DMS79 (cell line): ENCODE results near the gene MAST2.
"Not testable (repeated sequence)": the region's sequence is repeated elsewhere in the genome, so short reads cannot be mapped to it uniquely, and the experiment has no call there.

Experiments used
- DNase-seq: peaks from one replicate; lab custom pipeline; 2025; lab: John Stamatoyannopoulos, UW

Gene MAST2

GRCh38 chr1:45938029-45938428, 134.6 kb downstream of the MAST2 start:
- DNase-seq, result no peak

GRCh38 chr1:45942411-45942810, 139.0 kb downstream of the MAST2 start:
- DNase-seq, result no peak

GRCh38 chr1:45943185-45943584, 139.8 kb downstream of the MAST2 start:
- DNase-seq, result no peak

DNA sequence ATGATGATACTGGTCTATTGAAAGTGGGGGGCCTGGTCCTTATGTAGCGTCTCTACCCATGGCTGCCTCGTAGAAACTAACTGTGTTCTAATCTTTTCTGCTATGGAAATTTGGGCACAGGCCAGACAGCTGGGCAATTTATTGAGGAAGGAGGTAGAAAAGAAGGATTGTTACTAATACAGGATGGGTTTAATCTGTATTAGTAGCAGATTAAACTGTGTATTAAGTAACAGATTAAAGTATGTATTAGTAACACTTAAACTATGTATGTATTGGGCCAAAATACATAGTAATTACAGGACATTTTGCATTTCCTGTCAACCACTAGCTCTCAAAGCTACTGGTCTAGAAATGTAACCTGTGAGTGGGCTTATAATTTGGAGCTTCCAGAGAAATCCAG, 142.0 kb downstream of the MAST2 start:
- no peak for DNase-seq

GRCh38 chr1:45949462-45949861, 146.1 kb downstream of the MAST2 start:
- DNase-seq, result not testable (repeated sequence)

DNA sequence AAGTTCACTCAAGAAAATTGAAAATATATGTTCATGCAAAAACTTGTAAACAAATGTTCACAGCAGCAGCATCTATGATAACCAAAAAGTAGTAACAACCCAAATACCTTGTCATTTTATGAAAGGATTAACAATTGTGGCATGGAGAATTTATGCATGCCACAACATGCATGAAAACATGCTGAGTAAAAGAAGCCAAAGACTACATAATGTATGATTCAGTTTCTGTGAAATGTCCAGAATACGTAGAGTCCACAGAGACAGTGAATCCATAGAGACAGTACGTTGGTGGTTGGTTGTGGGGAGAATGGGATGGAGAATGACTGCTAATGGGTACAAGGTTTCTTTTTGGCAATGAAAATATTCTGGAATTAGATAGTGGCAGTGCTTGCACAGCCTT, 148.7 kb downstream of the MAST2 start:
- DNase-seq, result no peak

- DNase-seq, result no peak
These were observed 150.8 kb downstream of the MAST2 start for GRCh38 chr1:45953934-45954847.

- DNase-seq, result no peak
These were observed 154.3 kb downstream of the MAST2 start for GRCh38 chr1:45957684-45958083.

DNA sequence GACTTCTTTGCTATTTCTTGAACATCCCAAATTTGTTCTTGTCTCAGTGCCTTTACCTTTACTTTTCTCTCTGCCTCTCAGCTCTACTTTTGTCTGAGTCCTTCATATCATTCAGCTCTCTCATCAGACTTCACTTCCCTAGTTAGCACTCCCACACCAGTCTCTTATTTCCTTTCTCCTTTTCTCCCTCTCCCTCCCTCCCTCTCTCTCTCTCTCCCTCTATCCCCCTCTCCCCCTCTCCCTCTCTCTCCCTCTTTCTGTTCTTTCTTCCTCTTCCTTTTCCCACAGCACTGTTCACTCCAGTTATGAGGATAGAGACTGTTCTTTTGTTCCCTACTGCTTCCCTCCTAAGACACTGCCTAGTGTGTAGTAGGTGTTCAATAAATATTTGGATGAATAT, 154.9 kb downstream of the MAST2 start:
- DNase-seq, result no peak

DNA sequence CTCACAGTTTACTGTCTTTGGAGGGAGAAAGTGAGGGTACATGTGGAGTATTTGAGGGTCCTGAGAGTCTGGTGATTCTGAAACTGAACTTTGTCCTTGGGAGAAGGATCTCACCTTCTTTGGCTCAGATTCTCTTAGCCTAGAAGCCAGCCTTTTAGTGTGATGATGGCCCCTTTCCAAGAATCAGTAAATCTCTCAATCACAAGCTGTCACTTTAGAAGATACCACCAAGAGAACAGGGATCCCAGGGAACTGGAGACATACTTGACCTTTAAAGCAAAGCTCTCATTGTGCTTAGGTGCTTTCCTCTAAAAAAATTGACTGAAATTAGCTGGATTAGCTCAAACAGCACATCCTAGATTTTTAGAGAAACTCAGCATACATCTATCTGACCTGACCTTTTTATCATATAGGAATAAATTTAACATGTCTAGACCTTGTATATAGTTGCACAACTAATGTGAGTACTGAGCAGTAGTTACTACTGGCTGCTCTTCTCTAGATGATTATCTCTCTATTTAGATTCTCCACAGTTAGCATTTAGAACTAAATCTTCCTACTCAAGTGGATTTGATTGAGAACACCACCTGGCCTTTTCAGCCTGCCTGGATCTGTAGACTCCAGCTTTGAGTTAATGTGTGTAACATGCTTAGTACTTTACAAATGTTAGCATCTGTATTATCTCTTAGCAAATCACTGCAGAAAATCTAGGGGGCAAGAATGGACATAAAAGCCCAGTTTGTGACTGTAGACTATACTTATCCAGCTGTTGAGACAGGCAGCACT, 157.7 kb downstream of the MAST2 start:
- no peak for DNase-seq

DNA sequence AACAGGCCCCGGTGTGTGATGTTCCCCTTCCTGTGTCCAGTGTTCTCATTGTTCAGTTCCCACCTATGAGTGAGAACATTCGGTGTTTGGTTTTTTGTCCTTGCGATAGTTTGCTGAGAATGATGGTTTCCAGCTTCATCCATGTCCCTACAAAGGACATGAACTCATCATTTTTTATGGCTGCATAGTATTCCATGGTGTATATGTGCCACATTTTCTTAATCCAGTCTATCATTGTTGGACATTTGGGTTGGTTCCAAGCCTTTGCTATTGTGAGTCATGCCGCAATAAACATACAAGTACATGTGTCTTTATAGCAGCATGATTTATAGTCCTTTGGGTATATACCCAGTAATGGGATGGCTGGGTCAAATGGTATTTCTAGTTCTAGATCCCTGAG, 158.5 kb downstream of the MAST2 start:
- not testable (repeated sequence) for DNase-seq

GRCh38 chr1:45968941-45969666, 165.7 kb downstream of the MAST2 start:
- DNase-seq, result no peak

- no peak for DNase-seq
These were observed 166.5 kb downstream of the MAST2 start for GRCh38 chr1:45969866-45970265.

DNA sequence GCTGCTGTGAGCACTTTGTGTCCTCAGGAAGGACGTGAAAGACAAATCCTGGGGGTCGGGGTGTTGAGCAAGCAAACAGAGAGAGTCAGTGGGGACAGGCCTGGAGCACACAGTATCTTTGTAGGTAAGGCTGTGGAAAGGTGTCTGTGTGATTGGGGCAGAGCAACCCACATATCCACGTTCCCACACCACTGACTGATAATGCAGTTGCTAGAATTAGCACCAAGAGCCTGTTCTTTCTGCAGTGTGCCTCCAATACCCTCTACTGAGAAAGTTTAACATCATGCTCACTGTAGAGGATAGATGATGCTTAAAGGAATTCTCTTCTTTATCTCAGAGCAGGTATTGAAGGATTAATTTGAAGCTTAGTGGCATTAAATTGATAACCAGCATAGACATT, 167.9 kb downstream of the MAST2 start:
- DNase-seq, result no peak

GRCh38 chr1:45971922-45972531, 168.6 kb downstream of the MAST2 start:
- no peak for DNase-seq

DNA sequence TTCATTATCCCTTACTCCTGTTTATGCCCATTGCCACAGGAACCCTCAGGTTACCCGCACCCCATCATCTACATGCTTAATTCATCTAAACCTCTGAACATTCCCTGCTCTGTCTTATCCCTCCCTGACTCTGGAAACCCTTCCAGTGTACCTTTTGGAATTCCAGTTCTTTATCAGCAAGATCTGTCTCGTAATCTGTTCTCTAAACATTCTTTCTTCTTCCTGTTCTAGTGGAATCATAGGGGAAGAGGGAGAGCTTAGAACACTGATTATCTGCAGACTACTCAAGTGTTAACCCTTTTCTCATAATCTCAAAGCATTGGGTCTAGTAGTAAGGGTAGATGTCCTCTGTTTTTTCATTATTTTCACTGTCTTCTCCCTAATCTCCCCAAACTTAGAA, 169.2 kb downstream of the MAST2 start:
- DNase-seq, result no peak

DNA sequence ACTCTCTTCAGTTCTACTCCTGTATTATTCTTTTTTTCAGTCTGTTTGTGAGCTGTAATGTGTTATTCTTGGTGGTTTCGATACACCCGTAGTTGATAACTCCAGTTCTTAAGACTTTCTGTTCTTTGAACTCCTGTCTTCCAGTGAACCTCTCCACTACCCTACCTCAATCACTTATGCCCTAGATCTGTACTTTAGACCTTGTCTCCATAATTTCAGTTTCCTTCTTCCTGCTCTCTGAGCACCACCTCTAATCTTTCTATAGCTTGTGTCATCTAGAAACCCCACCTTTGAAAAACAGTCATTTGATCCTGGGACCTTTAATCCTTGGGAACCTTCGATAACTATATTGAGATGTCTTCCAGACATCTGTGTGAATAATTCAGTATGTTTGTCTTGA, 169.7 kb downstream of the MAST2 start:
- DNase-seq, result no peak

- peak; percentile 48 for DNase-seq
These were observed 171.3 kb downstream of the MAST2 start for GRCh38 chr1:45974541-45975269.

DNA sequence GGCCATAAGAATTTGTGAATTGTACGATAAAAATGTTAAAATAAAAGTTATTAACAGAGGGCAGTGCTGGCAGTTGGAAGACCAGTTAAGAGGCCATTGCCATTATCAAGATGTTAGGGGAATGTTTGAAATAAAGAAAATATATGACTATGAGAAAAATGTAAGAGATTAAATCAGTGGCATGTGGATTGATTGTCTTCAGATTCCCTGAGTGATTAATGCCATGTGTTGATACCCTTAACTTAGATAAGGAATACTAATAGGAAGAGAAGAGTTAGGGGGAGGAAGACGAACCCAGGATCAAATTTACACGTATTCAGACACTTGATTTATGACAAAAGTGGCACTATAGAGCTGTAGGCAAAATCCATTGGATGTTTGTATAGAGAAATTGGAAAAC, 173.2 kb downstream of the MAST2 start:
- no peak for DNase-seq

- no peak for DNase-seq
These were observed 175.8 kb downstream of the MAST2 start for GRCh38 chr1:45979074-45979777.

GRCh38 chr1:45979778-45980176, 176.4 kb downstream of the MAST2 start:
- DNase-seq, result no peak
